NCI-H2227 treated with DMSO at 0.1 percent for 48 hours (cell line): ENCODE data around the gene KRT6A.

Experiments
- DNase-seq: peaks from one replicate; lab custom pipeline; 2025; lab: John Stamatoyannopoulos, UW

KRT6A gene

DNA sequence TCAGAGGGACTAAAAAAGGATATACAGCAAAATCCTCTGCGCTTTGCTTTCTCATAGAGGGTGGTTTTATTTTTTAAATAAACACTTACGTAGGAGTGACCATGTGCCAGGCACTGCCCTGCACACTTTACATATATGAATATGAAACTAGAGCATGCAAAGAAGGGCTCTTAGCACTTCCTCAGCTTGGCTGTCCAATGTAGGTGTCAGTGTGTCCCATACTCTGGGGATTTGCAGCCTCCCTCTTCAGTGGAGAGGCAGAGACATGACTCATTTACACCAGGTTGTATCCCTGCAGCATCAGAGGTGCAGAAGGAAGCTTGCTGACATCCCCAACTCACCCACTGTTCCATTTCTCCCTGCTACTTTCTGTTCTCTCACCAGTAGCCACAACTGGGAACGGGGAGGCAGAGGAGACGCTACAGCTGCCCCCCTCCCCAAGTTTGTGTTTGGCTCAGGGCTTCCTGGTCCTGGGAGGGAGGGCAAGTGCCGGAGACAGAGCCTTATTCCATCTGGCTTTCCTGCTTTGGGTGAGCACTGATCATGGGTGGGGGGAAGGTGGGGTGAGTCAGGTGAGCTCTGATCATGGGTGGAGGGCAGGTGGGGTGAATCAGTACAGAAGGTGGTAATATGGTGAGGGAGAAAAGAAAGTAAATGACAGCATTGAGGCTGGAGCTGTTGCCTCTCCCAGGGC is 32.0 kb upstream of the KRT6A start:
- no peak for DNase-seq

DNA sequence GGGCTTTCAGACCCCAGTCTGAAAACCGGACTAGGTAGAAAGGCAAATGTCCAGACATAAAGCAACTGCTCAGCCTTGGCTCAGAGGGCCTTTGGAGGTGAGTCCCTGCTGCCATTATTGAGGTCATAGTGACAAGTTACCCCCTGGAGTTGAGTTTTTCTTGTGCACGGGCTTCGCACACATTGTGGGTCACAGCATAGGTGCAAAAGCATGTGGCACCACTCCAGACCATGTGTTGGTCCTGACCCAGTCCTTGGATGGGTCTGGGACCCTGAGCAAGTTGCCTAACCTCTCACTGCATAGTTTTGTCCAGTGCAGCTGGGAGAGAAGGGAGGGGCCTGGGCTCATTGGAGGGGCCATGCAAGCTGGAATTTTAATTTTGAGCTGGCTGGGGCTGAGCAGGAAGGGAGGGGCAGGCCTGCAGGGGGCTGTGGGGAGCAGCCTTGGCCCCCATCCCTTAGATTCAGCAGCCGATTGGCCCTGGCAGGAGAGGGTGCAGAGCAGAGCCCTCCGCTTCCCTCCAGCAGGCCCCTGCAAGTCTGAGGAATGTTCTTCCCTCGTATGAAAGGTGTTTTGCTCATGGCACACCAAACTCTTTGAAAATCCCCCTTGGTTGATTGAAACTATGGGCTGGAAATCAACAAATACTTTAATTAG is 31.3 kb upstream of the KRT6A start:
- no peak for DNase-seq

DNA sequence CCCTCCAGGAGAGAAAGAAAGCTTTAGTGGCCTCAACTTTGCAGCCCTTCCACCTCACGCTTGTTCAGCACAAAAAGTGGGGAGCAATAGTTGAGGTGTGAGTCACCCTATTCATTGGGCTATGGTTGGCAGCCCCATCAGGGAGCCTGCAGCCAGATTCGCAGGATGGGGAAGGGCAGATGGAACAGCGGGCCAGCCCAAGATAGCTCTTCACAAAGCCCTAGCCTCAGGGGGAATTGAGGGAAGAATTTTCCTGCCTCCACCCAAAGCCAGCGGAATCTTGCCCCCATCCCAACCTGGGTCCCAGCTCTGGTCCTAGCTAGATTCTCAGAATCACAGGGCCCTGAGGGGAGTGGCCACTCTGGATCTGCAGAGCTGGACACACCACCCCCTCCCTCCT is 30.8 kb upstream of the KRT6A start:
- DNase-seq = no peak

DNA sequence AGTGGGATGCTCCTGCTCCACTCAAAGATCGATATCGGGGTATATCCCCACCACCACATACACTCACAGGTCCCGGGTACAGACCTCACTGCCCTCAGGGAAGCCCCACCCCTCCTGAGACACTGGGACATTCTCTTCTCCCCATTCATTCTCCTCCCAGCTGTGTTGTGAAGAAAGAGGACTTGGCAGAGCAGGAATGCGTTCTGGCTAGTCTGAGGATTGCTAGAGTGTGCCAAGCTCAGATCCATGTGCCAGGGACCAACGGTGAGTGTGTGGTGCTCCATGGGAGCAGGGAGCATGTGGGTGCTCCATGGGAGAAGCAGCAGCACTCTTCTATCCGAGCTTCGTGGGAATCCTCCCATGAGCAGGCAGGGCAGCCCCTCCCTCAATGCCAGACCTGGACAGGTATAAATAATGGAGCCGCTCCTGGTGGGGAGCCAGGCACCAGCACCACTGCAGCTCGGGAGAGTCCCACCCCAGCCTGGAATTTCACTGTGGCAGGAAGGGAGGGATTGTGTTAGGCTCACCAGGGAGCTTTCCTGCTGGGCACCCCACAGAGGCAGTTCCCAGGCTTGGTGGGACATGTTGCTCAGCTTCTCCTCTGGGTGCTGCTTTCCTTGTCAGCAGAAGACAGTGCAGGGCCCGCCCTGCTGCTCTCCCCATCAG is 29.4 kb upstream of the KRT6A start:
- no peak for DNase-seq

DNA sequence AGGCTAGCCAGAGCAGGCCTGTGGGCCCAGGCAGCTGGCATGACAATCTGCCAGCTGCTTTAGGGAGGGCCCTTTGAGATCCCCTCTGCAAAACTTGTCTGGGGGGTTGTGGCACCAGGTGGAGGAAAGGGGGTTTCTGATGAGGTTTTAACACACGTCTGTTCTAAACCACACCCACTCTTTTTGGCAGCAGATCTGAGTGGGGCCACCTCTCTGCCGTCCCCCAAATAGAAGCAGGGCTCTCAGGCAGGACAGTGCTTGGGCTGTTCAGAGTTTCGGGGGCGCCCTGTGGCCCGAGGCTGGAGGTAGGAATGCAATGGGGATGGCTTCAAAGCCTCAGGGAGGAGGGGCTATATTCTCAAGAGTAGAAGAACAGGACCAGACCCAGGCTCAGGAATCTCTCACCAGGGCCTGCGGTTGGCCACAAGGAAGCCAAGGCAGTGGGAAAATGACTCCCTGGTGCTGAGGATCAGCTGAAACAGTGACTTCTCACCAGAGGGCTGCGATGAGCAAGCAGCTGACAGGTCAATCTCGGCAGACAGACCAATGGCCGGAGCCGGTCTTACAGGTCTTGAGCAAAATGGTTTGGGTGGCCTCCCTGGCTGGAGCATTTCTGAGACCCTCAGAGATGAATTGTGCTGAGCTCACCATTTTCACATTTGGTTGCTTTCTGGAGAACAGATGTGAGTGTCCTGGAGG is 28.7 kb upstream of the KRT6A start:
- DNase-seq = no peak

DNA sequence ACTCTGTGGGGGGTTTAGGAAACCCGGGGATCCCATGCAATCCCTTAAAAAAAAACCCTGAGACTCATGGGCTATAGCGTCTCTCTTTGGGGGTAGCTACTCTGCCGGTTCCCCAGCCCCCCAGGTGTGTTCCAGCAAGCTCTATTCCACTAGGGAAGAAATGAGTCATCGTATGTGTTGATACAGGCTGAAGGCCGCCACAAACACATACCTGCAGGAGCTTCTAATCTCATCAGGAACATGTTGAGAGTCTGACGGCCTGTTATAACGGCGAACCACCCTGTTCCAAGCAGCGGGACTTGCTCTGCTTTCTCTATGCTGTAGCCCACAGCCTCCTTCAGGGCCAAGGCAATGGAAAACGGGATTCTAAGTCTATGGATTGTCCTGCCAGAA is 28.1 kb upstream of the KRT6A start:
- DNase-seq = no peak

DNA sequence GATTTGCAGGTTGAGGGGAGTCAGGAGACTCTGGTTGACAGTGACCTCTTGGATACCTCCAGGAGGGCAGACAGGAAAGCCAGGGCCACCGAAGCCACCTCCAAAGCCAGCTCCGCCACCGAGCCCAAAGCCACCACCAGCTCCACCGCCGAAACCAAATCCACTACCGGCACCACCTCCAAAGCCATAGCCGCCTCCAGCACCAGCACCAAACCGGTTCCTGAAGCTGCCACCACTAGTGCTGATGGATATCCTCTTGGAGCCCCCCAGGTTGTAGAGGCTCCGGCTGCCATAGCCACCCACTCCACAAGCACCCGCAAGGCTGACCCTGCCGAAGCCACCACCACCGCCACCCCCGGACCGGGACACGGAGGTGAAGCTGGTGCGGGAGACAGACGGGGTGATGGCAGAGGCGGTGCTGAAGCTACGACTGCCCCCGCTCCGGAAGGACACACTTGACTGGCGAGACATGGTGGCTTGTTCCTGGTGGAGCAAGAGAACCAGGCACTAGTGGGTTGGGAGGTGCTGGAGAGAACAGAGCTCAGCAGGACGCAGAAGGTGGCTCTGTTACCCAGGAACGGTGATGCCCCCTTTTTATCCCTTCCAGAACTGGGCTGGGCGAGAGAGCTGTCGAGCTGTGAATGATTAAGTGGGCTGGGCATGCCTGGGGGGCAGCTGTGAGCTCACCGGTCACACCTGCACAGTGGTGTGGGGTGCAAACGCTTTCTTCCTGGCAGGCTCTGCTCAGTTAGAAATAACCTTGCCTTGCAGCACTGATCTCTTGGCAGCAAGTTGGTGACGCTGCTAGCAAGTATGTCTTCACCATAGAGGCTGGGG is 27.0 kb upstream of the KRT6A start, which contains the start of gene KRT5:
Gene KRT5 (minus strand): TSS at position 569 of the 837 bp plus-strand sequence. CDS start 98 bp downstream, at position 471.
- no peak for DNase-seq

DNA sequence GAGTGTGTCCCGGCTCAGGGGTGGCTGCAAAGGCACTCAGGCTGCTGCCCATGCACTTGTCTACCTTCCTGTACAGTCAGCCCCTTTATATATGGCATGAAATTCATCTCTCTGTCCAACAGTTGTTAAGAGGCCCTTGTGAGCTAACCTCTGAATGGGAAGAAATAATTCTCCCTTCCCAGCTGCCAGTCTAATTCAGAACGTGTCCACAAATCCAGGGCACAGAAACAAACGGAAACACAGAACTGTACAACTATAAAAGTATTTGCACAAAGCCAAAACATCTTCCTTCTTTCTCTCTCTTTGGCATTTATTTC is 26.3 kb upstream of the KRT6A start:
- no peak for DNase-seq

DNA sequence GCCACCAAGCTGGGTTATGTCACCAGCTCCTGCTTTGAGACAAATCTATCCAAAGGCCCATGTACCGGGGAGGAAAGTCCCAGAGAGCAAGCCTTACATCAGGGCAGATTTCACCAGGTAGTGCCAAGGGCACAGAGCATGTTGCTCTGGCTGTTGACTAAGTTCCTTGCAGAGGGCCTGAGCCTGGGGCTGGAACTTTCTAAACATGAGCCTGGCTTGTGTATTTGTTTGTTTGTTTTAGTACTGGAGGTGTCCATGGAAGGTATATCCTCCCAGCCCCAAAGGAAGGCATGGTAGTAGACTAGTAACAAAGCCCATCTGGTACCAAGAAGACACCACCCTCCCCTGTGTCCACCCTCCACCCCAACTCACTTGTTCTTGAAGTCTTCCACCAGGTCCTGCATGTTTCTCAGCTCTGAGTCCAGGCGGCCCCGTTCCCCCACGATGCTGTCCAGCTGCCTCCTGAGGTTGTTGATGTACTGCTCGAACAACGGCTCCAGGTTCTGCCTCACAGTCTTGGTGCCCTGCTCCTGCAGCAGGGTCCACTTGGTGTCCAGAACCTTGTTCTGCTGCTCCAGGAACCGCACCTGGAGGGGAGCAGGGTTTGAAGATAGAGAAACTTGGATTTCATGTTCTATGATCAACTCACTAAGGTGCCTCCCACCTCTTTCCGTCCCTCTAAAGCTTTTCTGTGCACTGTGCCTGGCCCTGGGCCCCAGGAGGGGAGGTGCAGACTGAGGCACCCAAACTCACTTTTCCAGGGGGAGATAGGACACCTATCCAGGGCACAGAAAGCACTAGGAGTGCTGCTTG is 25.7 kb upstream of the KRT6A start:
- no peak for DNase-seq

DNA sequence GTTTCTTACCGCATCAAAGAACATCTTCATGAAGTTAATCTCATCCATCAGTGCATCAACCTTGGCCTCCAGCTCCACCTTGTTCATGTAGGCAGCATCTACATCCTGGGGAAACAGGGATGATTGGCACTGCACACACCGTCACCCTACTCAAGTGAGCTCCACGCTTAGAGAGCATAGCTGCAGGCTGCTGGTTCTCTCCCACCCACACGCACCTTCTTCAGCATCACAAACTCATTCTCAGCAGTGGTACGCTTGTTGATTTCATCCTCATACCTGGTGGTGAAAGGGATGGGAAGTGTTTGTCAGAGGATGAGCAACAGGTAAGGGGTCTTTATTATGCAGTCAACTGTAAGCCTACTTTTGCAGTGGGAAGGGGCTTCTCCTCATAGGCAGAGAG is 24.8 kb upstream of the KRT6A start:
- DNase-seq = no peak

DNA sequence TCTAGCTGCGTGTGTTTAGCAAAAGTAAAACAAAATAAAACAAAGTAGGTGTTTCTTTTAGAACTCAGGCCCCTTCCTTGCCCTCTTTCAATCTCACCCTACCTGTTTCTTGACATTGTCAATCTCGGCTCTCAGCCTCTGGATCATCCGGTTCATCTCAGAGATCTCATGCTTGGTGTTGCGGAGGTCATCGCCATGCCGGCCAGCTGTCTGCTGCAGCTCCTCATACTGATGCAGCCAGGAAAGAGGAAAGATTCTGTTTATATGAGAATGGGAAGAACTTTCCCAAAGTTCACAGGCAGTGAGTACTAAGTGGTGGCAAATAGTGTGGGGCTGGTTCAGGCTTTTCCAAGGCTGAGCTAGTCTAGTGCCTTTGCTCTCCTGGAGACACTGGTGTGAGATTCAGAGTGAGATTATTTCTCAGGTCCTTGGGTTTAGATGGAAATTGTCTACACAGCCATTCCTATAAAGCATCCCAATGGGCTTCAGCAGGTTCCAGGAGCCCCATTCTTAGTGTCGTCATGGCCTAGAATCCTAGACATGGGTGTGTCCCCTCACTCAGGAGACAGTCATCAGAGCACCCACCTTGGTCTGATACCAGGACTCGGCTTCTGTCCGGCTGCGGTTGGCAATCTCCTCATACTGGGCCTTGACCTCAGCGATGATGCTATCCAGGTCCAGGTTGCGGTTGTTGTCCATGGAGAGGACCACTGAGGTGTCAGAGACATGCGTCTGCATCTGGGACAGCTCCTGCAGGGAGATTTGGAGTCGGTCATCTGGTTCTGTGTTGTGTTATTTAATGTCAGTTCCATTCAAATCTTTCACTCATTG is 24.2 kb upstream of the KRT6A start:
- DNase-seq = no peak

DNA sequence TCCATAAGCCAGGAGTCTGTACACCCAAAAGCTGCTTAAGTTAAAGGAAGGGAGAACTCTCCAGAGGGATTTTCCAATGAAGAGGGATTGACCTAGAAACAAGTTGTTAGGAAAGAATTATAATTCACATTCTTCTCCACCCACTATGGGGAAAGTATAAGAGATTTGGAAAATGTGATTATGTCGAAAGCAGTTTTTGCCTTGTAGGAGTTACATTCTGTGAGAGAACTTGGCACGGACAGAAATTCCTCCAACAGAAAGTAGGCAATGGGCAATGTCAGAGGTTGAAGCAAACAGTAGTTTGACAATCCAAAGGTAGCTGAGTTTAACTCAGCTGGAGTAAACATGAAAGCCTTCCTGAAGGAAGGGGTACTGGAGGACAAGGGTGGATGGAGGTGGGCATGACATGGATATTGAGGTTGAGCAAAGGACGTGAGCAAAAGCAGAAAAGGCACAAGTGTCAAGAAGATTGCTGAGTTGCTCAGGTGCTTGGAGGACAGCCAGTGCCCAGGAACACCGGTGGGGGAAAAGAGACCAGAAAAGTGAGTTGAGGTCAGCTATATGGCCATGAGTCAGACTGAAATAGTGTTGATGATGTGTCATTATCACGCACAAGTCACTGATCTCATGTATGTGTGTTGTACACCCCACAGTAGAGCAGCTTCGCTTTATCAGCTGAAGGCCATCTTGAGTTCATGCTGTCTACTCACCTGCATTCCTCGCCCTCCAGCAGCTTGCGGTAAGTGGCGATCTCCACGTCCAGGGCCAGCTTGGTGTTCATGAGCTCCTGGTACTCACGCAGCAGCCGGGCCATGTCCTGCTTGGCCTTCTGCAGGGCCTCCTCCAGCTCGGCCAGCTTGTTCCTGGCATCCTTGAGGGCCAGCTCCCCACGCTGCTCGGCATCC is 23.1 kb upstream of the KRT6A start:
- DNase-seq = no peak

DNA sequence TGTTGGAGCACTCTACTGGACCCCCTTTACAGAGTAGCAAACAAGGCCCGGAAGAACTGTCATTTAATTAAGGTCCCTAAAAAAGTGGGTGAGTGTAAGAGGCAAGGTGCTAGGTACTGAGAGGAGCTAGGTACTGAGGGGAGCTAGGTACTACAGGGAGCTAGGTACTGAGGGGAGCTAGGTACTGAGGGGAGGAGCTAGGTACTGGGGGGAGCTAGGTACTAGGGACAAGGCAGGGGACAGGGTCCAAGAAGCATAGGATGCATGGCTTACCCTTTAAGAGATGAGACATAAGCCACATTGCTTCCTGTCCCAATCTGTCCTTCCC is 22.2 kb upstream of the KRT6A start:
- DNase-seq = no peak

DNA sequence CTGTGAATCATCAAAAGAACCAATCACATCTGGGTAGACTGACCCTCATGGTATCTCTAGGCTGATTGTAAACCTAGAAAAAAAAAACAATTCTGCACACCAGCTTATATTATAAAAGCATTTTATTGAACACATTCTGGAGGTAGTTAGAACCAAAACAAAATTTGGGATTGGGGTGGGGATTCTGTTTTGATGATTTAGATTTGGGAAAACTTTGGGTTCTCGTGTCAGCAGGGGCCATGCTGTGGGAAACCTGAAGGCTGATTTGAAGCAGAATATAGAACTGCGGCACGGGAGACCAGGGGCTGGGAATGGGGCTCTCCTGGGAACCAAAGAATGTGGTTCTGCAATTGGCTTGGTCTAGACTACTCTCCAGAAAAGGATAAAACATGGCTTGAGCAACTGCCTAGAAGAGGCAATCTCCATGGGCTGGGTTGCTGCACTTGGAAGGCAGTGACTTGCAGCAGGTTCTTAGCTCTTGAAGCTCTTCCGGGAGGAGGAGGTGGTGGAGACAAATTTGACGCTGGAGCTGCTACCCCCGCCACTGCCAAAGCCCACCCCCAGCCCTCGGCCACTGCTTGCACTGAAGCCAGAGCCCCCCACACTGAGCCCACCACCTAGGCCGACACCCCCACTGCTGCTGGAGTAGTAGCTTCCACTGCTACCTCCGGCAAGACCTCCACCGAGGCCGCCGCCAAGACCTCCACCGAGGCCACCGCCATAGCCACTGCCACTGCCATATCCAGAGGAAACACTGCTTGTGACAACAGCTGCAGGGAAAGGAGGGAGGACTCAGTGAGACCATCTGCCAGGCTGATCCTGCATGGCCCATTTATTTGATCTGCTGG is 21.6 kb upstream of the KRT6A start:
- DNase-seq = no peak

DNA sequence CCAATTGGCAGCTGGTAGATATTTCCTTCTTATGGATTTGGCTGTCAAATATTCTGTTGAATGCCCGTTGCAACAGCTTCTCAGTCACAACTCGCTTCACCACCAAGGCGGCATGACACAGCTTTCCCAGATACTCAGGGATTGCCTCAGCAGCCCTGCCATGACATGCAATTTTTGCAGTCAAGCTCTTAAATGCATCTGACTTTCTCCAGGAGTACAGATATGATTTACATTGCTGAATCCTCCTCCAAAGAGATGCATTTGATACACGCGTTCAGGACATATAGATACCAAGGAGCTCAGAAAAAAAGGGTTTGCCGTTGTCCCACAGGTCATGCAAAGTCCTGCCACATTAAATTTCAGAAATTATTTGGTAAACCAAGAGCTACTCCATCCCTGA is 20.7 kb upstream of the KRT6A start:
- no peak for DNase-seq

DNA sequence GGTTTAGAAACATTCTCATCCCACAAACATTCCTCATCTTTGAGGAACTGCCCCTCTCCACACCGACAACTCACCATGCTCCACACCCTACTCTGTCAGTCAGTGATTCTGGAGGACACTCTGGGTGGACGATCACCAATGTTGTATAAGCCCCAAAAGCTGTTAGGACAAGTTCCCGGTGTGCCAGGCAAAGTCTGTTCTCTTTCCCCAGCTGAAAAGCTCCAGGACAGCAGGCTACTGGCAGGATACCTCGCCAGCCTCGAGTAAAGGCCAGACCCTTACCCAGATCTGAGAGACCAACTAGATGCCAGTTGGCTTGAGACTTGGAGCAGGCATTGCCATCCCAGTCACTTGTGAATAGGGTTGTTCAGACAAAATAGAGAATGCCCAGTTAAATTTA is 15.2 kb upstream of the KRT6A start:
- no peak for DNase-seq

DNA sequence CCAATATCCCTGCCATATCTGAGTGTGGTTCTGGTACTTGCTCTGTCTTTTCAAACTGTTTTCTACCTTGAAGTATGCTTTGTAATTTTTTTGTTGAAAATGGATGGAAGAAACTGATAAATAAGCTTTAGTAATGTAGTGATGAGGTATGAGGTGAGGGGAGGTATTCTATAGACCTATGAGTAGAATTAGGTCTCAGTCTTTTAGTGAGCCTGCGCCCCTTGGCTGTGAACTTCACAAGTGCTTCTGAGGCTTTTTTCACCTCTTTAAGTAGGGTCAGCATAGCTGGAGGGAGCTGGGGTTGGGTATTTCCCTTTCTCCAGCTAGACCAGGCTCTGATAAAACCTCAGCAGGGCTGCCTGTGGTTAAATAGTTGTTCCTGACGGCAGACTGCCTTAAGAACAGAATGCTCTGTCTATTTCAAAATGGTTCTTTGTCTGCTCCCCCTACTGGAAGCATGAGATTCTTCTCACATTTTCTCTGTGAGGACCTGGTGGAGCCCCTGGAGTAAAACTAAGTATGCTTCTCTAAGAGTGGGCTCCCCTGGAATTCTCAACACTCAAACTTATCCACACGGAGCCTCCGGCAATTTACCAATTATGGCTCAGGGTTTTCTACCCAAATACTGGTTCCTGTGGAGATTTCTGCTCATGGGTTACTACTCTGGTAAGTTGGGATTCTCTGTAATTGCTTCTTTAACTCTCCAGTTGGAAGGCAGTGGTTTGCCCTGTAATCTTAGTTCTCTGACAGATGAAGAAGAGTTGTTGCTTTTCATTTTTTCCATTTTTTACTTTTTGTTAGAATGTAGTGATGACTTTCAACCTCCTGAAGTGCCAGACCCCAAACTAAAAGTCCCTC is 14.0 kb upstream of the KRT6A start:
- DNase-seq = no peak
